PC-3 (cell line): ENCODE measurements around the gene LRRC75A. TPM values are rescaled to one million over a fixed set of nuclear protein-coding genes. Genes with fewer than 3 reads are reported as not detected.

Experiments
- ATAC-seq: fragments of 200-7000 bp; cut with Tn5 transposase; 2 replicates; pipeline ENCODE4 v1.9.1; 2020; ENCODE audit warnings: mild to moderate bottlenecking, moderate library complexity
- BruUV-seq: library from RNA; stranded (reverse); fragments of 400-500 nt; replicated peaks from 2 replicates; lab custom pipeline; 2021; lab: Mats Ljungman, UMichigan
- CTCF ChIA-PET: fragments of 300-600 bp; sonication (Branson Sonifier 250); formaldehyde crosslinking; loops from one replicate; lab custom pipeline; 2022; ENCODE audit warnings: antibody characterized with exemption; lab: Charles Lee
- POLR2A ChIA-PET: fragments of 300-600 bp; sonication (Branson Sonifier 250); formaldehyde crosslinking; loops from one replicate; lab custom pipeline; 2022; ENCODE audit warnings: antibody characterized with exemption; ENCODE audit not compliant: unreplicated experiment; lab: Charles Lee
- DNase-seq: peaks from one replicate; pipeline ENCODE4 v3.0.0-alpha.2; 2015
- H2AFZ ChIP-seq: fragments of 300-600 bp; sonication (generic); 2 replicates; pipeline ENCODE4 v1.6.0; 2016; ENCODE audit warnings: antibody characterized with exemption, low read length
- H3F3A ChIP-seq: fragments of 300-600 bp; sonication (generic); one replicate; pipeline ENCODE4 v1.6.0; 2017; ENCODE audit warnings: antibody characterized with exemption, low read length, control low read depth, mild to moderate bottlenecking; ENCODE audit not compliant: unreplicated experiment
- H3K27ac ChIP-seq: fragments of 300-600 bp; sonication (generic); 2 replicates; pipeline ENCODE4 v1.5.1; 2016; ENCODE audit warnings: mild to moderate bottlenecking, low read length
- H3K27me3 ChIP-seq: fragments of 300-600 bp; sonication (generic); 2 replicates; pipeline ENCODE4 v1.6.1; 2016; ENCODE audit warnings: low read length, mixed read lengths
- H3K36me3 ChIP-seq: fragments of 300-600 bp; sonication (generic); 2 replicates; pipeline ENCODE4 v1.6.1; 2016; ENCODE audit warnings: low read depth, mixed run types, low read length, mixed read lengths
- H3K4me1 ChIP-seq: fragments of 300-600 bp; sonication (generic); 2 replicates; pipeline ENCODE4 v1.5.1; 2016; ENCODE audit warnings: low read length; ENCODE audit not compliant: insufficient read depth
- H3K4me2 ChIP-seq: fragments of 300-600 bp; sonication (generic); 2 replicates; pipeline ENCODE4 v1.6.0; 2016; ENCODE audit warnings: low read length
- H3K4me3 ChIP-seq: fragments of 300-600 bp; sonication (generic); 2 replicates; pipeline ENCODE4 v1.5.1; 2016; ENCODE audit warnings: mild to moderate bottlenecking, low read length, mixed read lengths
- H3K79me2 ChIP-seq: fragments of 300-600 bp; sonication (generic); 2 replicates; pipeline ENCODE4 v1.6.1; 2017; ENCODE audit warnings: low read length, mixed read lengths
- H3K9ac ChIP-seq: fragments of 300-600 bp; sonication (generic); 2 replicates; pipeline ENCODE4 v1.6.0; 2016; ENCODE audit warnings: mild to moderate bottlenecking, low read length
- H3K9me2 ChIP-seq: fragments of 300-600 bp; sonication (generic); replicated peaks from 2 replicates; pipeline ENCODE4 v1.6.1; 2016; ENCODE audit warnings: mixed run types, low read length, mixed read lengths
- H3K9me3 ChIP-seq: fragments of 300-600 bp; sonication (generic); 2 replicates; pipeline ENCODE4 v1.6.1; 2016; ENCODE audit warnings: low read length, mixed read lengths
- H4K20me1 ChIP-seq: fragments of 300-600 bp; sonication (generic); 2 replicates; pipeline ENCODE4 v1.6.1; 2016; ENCODE audit warnings: low read length, mixed read lengths
- EZH2 ChIP-seq: fragments of 300-600 bp; sonication (generic); IDR thresholded peaks from one replicate; pipeline ENCODE4 v1.6.1; 2017; ENCODE audit warnings: antibody characterized with exemption, mild to moderate bottlenecking, low read length; ENCODE audit not compliant: unreplicated experiment
- EZH2phosphoT487 ChIP-seq: fragments of 300-600 bp; sonication (generic); IDR thresholded peaks from 2 replicates; pipeline ENCODE4 v1.6.1; 2018; ENCODE audit warnings: mild to moderate bottlenecking, antibody characterized with exemption, low read length, borderline replicate concordance
- intact Hi-C: fragments of 100-400 bp; cut with micrococcal nuclease; formaldehyde crosslinking; loops from 2 replicates; pipeline ENCODE4 v1.9.0; 2023
- total RNA-seq: library from RNA; depleted of rRNA; stranded (reverse); fragments of >200 nt; gene quantifications from 2 replicates; pipeline ENCODE4 v1.2.3, GENCODE V29; 2014
- TF ChIP-seq, protein P1 (sequence below): fragments of 300-600 bp; sonication (generic); conservative IDR thresholded peaks from 2 replicates; pipeline ENCODE4 v1.5.1; 2017; ENCODE audit warnings: antibody characterized with exemption, low read depth, mild to moderate bottlenecking, low read length

LRRC75A gene
- total RNA-seq, 1 experiment from 2014 or later, result 15.8 TPM

DNA sequence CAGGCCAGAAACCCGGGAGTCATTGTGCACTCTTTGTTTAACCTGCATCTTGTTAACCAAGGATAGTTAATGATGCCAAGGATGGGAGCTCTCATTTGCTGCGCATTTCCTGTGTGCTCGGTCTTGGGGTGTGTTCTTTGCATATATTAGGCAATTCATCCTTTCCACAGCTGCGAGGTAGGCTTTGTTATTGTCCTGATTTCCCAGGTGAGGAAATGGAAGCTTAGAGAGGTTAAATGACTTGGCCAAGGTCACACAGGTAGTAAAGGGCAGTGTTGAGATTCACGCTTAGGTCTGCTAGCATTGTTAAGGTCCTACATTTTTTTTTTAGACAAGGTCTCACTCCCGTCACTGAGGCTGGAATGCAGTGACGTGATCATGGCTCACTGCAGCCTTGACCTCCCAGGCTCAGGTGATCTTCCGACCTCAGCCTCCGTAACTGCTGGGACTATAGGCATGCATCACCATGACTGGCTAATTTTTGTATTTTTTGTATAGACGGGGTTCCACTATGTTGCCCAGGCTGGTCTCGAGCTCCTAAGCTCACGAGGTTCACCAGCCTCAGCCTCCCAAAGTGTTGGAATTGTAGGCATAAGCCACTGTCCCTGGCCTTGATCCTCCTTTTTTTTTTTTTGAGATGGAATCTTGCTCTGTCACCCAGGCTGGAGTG is 5.0 kb upstream of the LRRC75A start:
- H3K9me3 ChIP-seq, result no peaks in the 10 kb centered on the region
- H3K4me2 ChIP-seq, result no peak overlapping the region
- TF ChIP-seq, protein P1, sequence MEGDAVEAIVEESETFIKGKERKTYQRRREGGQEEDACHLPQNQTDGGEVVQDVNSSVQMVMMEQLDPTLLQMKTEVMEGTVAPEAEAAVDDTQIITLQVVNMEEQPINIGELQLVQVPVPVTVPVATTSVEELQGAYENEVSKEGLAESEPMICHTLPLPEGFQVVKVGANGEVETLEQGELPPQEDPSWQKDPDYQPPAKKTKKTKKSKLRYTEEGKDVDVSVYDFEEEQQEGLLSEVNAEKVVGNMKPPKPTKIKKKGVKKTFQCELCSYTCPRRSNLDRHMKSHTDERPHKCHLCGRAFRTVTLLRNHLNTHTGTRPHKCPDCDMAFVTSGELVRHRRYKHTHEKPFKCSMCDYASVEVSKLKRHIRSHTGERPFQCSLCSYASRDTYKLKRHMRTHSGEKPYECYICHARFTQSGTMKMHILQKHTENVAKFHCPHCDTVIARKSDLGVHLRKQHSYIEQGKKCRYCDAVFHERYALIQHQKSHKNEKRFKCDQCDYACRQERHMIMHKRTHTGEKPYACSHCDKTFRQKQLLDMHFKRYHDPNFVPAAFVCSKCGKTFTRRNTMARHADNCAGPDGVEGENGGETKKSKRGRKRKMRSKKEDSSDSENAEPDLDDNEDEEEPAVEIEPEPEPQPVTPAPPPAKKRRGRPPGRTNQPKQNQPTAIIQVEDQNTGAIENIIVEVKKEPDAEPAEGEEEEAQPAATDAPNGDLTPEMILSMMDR, result no peak
- TF ChIP-seq EZH2, result no peak
- TF ChIP-seq EZH2phosphoT487, result no peak
- no peak overlapping the region for H3K4me3 ChIP-seq
- H3K4me1 ChIP-seq, result peaks cover 3% of the 10 kb centered on the region; the same call in 1 of the 2 replicates
- no peaks in the 10 kb centered on the region for H3K9me2 ChIP-seq
- H3K9ac ChIP-seq, result no peak overlapping the region
- CTCF ChIA-PET, result no interaction called here
- no TSS peak for BruUV-seq
- DNase-seq, result no peak
- H3K36me3 ChIP-seq, result no peaks in the 10 kb centered on the region
- no peaks in the 10 kb centered on the region for H4K20me1 ChIP-seq
- POLR2A ChIA-PET, result no interaction called here
- H3K27me3 ChIP-seq, result peaks cover 17% of the 10 kb centered on the region; the same call in 1 of the 2 replicates
- intact Hi-C loops, result no loop called here
- H3K27ac ChIP-seq, result no peak overlapping the region
- no peaks in the 10 kb centered on the region for H3F3A ChIP-seq
- no peak for ATAC-seq
- no peak overlapping the region for H2AFZ ChIP-seq
- no peaks in the 10 kb centered on the region for H3K79me2 ChIP-seq

DNA sequence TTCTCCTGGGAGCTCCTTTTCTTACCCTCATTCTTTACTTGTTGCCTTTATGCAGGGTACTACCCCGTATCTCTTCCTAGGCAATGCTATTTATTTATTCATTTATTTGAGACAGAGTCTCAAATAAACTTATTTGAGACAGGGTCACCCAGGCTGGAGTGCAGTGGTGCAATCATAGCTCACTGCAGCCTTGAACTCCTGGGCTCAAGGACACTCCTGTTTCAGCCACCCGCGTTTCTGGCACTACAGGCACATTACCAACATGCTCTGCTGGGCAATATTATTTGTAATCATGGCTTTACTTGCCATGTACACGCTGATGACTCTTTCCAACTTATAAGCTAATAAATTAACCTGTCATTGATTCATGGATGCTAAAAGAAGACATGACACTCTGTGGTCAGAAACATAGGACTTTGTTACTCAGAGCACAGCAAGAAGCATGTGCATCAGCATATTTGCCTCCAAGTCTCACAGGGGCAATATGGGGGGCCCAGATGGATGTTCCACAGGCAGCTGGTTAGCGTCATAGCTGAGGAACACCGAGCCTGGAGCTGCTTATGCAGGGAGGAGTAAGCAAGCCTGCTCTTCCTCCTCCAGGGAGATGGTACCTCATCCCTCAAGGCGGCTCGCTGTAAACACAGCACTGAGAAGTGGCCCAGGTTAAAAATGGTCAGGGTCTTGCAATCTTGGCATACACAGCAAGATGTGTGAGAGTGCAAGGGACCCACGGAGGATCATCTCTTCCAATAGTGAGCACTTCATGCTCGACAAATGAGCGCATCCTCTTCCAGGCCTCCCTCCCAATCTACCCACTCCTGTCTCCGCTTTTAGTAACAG is 4.2 kb upstream of the LRRC75A start:
- CTCF ChIA-PET, result no interaction called here
- peaks cover 5% of the 10 kb centered on the region for H3K4me1 ChIP-seq
- H3F3A ChIP-seq, result no peaks in the 10 kb centered on the region
- no peaks in the 10 kb centered on the region for H4K20me1 ChIP-seq
- H3K4me3 ChIP-seq, result no peak overlapping the region
- TF ChIP-seq EZH2phosphoT487, result no peak
- H3K36me3 ChIP-seq, result no peaks in the 10 kb centered on the region
- no peaks in the 10 kb centered on the region for H3K9me3 ChIP-seq
- H3K27me3 ChIP-seq, result peaks cover 17% of the 10 kb centered on the region; the same call in 1 of the 2 replicates
- DNase-seq (no peak), ATAC-seq (no peak)
- intact Hi-C loops, result no loop called here
- BruUV-seq, result no TSS peak
- H3K27ac ChIP-seq, result no peak overlapping the region
- H3K9ac ChIP-seq, result no peak overlapping the region
- POLR2A ChIA-PET, result no interaction called here
- no peaks in the 10 kb centered on the region for H3K79me2 ChIP-seq
- H3K4me2 ChIP-seq, result no peak overlapping the region
- no peaks in the 10 kb centered on the region for H3K9me2 ChIP-seq
- H2AFZ ChIP-seq, result no peak overlapping the region

DNA sequence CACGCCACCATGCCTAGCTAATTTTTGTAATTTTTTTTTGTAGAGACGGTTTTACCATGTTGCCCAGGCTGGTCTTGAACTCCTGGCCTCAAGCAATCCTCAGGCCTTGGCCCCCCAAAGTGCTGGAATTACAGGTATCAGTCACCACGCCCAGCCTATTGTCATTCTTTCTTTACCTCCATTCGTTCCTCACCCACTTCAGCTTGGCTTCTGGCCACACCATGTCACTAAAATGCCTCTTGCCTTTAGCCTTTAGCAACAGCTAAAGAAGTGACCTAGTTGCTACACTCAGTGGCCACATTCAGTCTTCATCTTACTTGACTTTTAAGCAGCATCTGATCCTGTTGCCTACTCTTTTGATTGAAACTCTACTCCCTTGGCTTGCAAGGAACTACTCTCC is 3.6 kb upstream of the LRRC75A start:
- Histone ChIP-seq H3K9me2 (no peaks in the 10 kb centered on the region), H3K4me2 (no peak overlapping the region), H3K27ac (no peak overlapping the region), H3K4me1 (peaks cover 11% of the 10 kb centered on the region), H3K9me3 (no peaks in the 10 kb centered on the region), H4K20me1 (no peaks in the 10 kb centered on the region), H3K79me2 (no peaks in the 10 kb centered on the region), H3K4me3 (no peak overlapping the region), H3K36me3 (no peaks in the 10 kb centered on the region), H3K9ac (no peak overlapping the region), H3K27me3 (peaks cover 17% of the 10 kb centered on the region; the same call in 1 of the 2 replicates), H2AFZ (no peak overlapping the region), H3F3A (no peaks in the 10 kb centered on the region)
- DNase-seq (no peak), ATAC-seq (no peak)
- CTCF ChIA-PET, result no interaction called here
- no TSS peak for BruUV-seq
- intact Hi-C loops, result no loop called here
- POLR2A ChIA-PET, result no interaction called here
- no peak for TF ChIP-seq EZH2
- no peak for TF ChIP-seq EZH2phosphoT487
- TF ChIP-seq, protein P1, result no peak
